Measurements from ENCODE around the gene ONECUT1.

Gene ONECUT1

GRCh38 chr15:52797625-52798501, 7.7 kb upstream of the ONECUT1 start:
- no peak for DNase-seq (ENCODE audit: low read depth in 2 of 3, low spot score in 1 of 3)

GRCh38 chr15:52796753-52797520, 6.8 kb upstream of the ONECUT1 start:
- no peak for DNase-seq (ENCODE audit: low read depth in 2 of 3, low spot score in 1 of 3)

- DNase-seq (ENCODE audit: low read depth in 2 of 3, low spot score in 1 of 3) = no peak
These were observed 6.0 kb upstream of the ONECUT1 start for GRCh38 chr15:52796228-52796521.

DNA sequence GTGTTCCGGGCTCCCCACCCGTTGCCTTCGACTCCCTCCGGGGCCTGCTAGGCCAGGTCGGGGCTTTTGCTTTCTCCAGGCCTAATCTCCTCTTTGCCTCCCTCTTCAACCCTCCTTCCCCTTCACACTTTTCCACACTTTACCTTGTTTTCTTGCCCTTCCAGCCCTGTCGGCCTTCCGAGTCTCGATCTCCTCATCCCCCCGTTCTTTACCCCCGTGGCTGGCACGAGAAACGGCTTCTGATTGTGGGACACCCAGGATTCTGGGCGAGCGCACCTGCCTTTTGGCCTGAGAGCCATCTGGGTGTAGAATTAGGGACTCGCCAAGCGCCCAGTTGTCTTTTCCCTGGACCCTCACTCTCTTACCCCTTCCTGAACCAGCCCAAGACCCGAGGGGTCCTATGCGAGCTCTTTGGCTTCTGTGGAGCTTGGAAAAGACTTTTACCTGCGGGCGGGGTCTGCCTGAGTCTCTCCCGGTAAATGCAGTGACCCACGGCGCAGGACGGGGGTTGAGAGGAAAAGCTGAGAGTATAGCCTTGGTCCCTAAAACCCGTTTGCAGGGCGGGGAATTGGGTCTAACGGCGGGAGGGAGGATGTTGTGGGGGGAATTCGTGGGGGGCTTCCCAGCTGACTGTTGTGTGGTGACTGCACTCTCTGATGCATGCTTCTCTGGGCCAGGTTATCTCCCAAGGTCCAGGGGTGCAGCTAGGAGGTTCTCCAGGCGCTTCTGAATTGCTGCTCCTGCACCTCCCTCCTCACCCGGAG, 5.5 kb upstream of the ONECUT1 start:
- DNase-seq (ENCODE audit: low read depth in 2 of 3, low spot score in 1 of 3) = no peak

- no peak for DNase-seq (ENCODE audit: low read depth in 2 of 3, low spot score in 1 of 3)
These were observed 4.7 kb upstream of the ONECUT1 start for GRCh38 chr15:52794665-52795463.

- DNase-seq (ENCODE audit: low read depth in 2 of 3, low spot score in 1 of 3) = no peak
These were observed 1.6 kb upstream of the ONECUT1 start for GRCh38 chr15:52791776-52792175.

- DNase-seq (ENCODE audit: low read depth in 2 of 3, low spot score in 1 of 3) = no peak
These were observed 1.0 kb upstream of the ONECUT1 start for GRCh38 chr15:52790941-52791751.

- DNase-seq (ENCODE audit: low read depth in 2 of 3, low spot score in 1 of 3) = no peak
These were observed 451 bp downstream of the ONECUT1 start for GRCh38 chr15:52789601-52790168.

DNA sequence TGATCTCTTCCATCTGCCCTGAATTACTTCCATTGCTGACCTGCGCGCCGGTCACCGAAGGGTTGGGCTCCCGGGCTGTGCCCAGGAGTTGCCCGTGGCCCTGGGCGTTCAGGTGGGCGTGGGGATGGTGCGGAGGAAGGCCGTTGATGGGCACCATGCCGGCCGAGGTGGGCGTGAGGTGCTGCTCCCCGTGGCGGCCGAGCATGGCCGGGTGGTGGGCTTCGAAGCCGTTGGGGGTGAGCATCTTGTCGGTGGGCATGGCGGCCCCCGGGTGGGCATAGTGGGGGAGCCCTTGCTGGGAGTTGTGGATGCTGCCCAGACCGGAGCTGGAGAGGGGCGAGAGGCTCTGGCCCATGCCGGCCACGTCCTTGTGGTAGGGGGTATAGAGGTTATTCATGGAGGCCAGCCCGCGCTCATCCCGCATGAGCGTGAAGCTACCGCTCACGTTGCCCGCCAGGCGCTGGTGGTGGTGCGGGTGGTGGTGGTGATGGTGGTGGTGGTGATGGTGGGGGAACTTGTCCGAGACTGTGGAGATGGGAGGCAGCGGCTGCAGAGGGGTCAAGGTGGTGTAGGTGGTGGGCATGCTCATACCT, 1.0 kb downstream of the ONECUT1 start:
- no peak for DNase-seq (ENCODE audit: low read depth in 2 of 3, low spot score in 1 of 3)

- no peak for DNase-seq (ENCODE audit: low read depth in 2 of 3, low spot score in 1 of 3)
These were observed 1.8 kb downstream of the ONECUT1 start for GRCh38 chr15:52788099-52788986.

GRCh38 chr15:52787549-52788098, 2.5 kb downstream of the ONECUT1 start:
- no peak for DNase-seq (ENCODE audit: low read depth in 2 of 3, low spot score in 1 of 3)

GRCh38 chr15:52787123-52787503, 3.0 kb downstream of the ONECUT1 start:
- DNase-seq (ENCODE audit: low read depth in 2 of 3, low spot score in 1 of 3) = no peak

DNA sequence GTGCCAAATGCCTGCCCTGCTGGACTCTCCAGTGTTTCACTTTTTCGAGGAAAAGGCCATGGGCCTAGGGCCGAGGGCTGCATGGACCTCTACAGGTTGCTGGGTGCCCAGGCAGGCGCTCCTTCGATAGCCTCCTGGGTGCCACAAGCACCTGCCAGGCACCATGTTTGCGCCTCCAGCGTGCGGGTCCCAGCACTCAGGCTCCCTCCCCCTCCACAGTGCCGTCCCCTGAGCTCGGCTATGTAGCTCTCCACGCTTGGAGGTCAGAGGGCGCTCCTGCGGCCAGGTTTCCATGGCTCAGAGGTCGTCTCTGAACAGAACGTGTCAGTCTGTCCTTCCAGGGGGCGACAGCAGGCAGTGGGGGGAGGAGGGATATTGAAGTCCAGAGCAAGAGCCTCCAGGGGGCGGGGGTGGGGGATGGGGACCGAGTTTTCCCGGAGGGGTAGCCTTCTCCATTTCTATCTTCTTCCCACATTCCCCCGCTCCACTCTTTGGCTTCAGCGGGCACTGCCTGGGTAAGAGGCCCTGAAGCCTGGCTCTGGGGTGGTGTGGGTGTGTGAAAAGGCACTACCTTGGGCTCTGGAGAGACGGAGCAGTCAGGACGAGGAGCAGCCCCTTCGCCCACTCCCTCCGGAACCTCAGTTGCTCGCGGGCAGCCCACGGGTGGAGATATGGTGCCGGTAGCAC, 3.6 kb downstream of the ONECUT1 start:
- DNase-seq (ENCODE audit: low read depth in 2 of 3, low spot score in 1 of 3) = no peak

GRCh38 chr15:52785672-52786406, 4.3 kb downstream of the ONECUT1 start:
- no peak for DNase-seq (ENCODE audit: low read depth in 2 of 3, low spot score in 1 of 3)

- no peak for DNase-seq (ENCODE audit: low read depth in 2 of 3, low spot score in 1 of 3)
These were observed 5.1 kb downstream of the ONECUT1 start for GRCh38 chr15:52784799-52785671.

Measured in stimulated activated CD4-positive, alpha-beta T cell treated with anti-CD3 and anti-CD28 coated beads, Interleukin-12 subunit alpha, Interleukin-12 subunit beta, amount 100 ng/mL, for 48 hours (primary cell).